HG02678 (cell line): ENCODE measurements around the gene NDFIP2.
A peak's percentile ranks its signal among the peaks of the same experiment; 100 is the strongest.

Experiments
- ATAC-seq: cut with Tn5 transposase; IDR thresholded peaks from one replicate; pipeline ENCODE4 v1.9.1; 2021; ENCODE audit warnings: mild to moderate bottlenecking, moderate library complexity; ENCODE audit not compliant: unreplicated experiment

NDFIP2 gene

DNA sequence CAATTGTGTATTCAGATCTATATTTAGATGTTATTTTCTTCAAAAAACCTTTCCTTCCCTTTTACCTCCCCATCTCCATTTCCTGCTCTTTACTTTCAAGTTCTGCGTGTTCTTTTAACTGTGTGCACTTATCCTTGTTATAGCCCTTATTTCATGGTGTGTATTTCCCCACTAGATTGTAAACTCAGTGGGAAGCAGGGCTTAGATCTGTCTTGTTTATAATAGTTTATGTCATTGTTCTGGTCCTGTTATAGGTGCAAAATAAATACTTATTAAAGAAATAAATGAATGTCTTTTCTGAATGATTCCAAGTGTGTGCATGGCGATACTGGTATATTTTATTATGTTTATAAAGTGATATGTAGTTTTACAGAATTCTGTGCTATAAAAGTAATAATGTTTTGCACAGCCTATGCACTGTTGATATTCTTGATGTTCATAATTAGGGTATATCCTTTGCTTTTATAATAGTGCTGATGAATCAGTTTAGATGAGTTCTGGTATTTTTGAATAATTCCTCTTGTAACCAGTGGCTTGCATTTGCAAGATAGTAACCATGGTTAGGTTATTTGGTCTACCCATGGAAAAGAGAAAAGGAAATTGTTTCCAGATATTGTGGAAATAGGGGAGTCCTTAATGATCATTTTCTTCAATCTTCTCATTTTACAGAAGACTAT, 12.1 kb downstream of the NDFIP2 start:
- no peak for ATAC-seq

DNA sequence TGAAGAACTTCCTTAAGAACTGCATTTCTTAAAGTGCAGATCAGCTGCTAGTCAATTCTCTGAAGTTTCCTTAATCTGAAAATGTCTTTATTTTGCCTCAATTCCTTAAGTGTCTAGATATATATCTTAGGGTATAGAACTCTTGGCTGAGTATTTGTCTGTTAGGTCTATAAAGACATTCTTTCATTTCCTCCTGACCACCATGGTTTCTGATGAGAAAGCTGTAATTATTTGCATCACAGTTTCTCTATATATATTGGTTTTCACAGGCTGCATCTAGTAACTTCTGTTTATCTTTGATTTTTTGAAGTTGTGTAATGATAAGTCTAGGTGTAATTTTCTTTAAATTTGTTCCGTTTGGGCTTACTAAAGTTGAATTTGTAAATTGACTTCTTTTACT, 15.2 kb downstream of the NDFIP2 start:
- peak; percentile 85 for ATAC-seq

DNA sequence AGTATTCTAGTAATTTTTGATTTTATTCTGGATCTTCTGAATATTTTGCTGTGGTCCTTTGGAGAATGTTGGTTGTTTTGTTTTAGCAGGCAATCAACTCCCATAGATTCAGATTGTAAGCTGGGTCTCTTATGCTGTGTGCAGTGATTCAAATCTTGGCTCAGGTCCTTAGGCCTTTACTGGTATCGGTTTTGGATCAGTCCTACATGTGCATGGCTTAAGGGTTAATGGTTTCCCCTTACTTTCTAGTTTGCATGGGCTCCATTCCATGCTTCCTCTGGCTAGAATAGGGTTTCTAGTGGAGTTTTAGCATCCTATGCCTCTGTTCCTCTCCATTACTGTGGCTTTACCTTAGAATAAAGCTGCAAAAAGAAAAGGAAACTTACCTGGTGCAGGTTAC, 16.1 kb downstream of the NDFIP2 start:
- ATAC-seq = no peak

DNA sequence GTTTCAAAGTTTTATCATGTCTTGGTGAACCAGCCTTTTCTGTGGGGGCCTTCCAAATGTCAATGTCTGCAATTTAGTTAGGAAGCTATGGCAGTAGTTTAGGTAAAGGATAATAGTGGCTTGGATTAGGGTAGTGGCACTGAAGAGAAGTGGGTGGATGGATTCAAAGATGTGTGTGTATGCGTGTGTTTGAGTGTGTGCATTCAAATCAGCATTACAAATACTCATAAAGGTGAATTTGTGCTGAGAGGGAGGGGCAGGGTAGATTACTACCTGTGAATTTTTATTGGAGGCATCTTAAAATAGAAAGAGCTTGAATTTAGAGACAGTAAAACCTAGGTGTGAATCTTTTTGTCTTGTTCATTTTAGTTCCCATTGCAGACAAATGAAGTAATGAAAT, 16.9 kb downstream of the NDFIP2 start:
- no peak for ATAC-seq

DNA sequence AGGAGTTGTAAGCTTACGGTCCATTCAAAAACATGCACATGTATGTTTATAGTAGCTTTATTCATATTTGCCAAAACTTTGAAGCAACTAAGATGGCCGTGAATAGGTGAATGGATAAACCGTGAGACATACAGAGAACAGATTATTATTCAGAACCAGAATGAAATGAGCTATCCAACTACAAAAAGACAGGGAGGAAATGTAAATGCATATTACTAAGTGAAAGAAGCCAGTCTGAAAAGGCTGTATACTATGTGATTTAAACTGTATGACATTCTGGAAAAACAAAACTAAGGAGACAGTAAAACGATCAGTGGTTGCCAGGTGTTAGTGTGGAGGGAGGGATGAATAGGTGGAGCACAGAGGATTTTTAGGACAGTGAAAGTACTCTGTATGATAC, 19.9 kb downstream of the NDFIP2 start:
- ATAC-seq = no peak

DNA sequence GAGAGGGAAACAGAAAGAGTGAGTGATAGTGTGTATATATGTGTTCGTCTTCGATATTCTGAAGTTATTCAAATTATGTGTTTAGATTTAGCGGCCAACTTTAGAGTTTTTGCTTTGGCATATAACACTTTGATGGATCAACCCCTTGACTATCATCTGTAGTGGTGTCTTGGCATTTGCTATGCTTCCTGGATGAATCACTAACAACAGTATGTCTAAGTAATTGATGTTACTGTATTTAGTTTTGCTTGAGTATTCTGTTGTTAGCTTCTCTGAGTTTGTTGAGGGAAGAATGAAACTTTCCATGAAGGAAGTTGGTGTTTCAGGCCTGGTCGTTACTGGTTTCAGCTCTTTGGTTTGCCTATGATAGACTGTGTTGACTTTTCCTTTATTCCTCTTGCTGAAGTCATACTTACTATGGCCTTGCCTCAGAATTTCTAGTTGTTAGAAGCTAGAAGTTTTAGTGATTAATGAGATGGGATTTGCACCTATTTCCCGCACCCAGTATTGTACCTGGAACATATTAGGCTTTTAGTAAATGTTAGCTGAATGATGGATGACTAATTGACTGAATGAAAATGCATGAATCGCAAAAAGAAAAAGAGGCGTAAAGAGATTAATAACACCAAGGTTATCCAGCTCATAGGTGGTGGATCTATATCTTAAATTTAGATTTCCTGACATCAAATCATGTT, 20.7 kb downstream of the NDFIP2 start:
- ATAC-seq = no peak

DNA sequence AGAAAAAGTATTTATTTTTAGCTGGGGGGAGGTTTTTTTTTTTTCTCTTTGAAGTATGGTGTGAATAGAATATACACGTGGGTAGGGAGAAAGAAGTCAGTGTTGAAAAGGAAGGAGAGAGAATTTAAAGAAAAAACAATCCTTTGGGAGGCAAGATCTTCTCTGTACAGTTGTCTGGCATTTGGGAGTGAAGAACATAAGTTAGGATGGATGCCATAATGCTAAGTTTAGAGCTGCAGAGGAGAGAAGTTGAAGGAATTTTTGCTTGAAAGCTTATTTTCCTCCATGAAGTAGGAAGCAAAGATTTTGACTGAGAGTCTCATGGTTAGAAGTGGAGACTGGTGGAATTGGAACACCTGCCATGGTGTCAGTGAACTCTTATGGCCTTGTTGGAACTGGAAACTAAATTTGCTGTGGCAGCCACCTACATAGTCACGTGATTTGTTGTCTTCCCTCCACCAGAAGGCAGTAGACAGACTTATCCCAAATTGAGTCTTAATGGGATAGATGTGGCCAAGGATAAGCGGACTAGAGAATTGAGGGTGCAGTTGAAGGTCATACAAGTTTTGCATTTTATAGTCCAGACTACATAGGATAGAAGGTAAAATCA, 22.0 kb downstream of the NDFIP2 start:
- ATAC-seq = no peak

DNA sequence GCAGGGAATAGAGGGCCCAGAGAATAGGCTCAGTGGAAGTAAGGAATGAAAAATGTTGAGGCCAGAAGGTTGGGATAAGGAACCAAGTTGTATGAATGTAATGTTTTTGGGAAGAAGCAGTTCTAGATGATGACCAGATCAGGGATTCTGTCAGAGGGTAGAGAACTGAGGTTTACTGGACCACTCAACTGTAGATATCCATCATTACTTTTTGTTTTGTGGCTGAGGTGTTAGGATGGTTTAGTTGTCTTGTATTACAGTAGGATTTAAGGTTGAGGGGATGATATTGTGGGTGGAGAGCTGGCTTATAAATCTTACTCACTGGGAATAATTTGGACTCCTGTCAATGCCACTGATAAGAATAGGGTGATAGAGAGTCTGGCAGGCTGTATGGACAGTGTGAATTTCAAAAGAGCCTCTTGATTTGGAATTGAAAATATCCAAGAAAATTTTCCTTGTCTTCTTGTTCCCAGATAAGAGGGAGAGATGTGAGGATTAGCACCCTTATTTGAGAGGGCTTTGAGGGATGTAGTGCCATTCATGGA, 22.6 kb downstream of the NDFIP2 start:
- no peak for ATAC-seq

DNA sequence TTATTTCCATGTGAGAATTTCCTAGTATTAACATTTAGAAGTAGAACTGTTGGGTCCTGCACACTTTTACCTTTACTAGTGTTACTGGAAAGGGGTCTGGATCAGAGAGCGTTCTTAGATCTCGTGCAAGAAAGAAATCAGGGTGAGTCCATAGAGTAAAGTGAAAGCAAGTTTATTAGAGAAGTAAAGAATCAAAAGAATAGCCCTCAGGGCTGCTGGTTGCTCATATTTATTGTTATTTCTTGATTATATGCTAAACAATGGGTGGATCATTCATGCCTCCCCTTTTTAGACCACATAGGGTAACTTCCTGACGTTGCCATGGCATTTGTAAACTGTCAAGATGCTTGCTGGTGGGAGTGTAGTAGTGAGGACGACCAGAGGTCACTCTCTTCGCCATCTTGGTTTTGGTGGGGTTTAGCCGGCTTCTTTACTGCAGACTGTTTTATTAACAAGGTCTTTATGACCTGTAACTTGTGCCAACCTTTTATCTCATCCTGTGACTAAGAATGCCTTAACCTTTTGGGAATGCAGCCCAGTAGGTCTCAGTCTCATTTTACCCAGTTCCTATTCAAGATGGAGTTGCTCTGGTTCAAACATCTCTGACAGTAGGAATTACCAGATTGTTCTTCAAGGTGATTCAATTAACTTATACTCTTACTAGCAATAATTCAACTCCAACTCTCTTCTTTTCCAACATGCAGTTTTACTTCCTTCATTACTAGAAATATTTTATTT, 27.4 kb downstream of the NDFIP2 start:
- ATAC-seq = no peak

DNA sequence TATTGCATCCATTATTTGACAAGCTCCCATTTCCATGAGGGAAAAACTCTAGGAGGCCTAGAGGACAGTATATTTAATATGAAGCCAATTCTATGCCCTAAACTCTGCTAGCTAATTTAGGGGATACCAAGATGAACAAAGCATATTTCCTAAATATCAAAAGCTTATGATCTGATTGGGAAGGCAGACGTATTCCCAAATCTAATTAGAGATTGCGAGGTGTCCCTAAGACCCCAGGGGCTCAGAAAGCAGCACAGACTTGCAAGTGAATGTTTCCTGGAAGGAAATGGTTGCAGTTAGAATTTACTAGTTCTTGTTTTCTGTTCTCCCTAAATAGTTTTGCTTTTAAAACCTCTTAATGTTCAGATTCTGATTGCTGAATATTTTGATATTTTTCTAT, 30.7 kb downstream of the NDFIP2 start:
- no peak for ATAC-seq

DNA sequence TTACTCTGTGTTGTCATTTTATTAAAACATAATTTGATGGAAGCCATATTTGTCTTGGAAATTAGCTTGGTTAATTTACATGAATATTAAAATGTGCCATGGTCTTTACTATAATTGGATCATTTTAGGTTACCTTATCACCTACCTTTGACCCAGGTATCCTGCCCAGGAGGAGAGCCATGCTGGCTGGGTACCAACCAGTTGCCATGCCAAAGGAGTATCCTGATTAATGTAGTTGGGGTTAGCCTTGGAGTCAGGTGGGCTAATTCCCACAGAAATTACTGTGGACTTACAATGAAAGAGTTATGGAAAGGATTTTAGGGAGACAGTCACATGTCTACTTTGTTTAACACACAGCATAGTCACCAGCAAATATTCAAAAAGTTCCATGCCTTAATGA, 32.0 kb downstream of the NDFIP2 start:
- no peak for ATAC-seq

DNA sequence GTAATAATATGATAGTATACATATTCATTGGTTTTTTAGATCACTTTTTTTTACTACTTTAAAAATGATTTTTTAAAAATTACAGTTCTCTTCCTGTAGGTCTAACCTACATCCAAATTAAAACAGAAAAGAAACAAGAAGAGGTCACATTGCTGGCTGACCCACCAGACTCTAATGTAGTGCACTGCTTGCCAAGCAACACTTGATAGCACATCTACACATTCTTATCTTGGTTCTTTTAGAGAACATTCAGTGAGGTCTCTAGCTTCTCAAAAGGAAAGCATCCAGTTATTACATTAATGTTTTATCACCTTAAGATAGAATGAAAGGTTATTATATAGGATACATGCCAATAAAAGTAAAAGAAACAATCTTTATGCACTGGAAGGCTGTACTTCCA, 35.6 kb downstream of the NDFIP2 start:
- ATAC-seq = no peak

DNA sequence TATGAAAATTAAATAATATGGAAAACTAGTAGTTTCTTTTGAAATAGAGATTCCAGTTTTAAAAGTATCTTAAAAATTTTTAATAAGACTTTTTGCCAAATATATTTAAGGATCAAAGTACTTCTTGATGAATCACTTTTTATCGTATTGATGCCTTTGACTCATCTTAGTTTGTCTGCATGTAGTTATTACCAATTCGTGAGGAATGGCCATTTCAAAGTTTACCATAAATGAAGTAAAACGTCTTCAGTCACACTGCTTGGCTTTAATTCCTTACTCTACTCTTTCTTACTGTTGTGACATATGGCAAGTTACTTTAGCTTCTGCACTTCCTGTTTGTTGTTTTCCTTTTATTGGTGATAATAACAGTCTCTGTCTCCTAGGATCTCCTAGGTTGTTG, 38.3 kb downstream of the NDFIP2 start:
- no peak for ATAC-seq

DNA sequence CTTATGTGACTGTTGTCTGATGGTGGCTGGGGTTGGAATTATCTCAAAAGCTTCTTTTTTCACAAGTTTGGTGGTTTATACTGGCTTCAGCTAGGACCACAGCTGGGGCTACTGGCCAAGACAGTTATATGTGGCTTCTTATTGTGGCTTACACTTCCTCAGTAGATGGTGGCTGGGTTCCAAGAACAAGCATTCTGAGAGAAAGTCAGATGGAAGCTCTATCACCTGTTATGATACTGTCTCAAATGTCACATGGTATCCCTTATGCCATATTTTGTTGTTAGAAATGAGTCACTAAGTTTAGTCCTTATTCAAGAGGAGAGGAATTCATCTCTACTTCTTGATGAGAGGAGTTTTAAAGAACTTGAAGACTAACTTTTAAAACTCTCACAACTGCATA, 41.6 kb downstream of the NDFIP2 start:
- ATAC-seq = peak; percentile 96

DNA sequence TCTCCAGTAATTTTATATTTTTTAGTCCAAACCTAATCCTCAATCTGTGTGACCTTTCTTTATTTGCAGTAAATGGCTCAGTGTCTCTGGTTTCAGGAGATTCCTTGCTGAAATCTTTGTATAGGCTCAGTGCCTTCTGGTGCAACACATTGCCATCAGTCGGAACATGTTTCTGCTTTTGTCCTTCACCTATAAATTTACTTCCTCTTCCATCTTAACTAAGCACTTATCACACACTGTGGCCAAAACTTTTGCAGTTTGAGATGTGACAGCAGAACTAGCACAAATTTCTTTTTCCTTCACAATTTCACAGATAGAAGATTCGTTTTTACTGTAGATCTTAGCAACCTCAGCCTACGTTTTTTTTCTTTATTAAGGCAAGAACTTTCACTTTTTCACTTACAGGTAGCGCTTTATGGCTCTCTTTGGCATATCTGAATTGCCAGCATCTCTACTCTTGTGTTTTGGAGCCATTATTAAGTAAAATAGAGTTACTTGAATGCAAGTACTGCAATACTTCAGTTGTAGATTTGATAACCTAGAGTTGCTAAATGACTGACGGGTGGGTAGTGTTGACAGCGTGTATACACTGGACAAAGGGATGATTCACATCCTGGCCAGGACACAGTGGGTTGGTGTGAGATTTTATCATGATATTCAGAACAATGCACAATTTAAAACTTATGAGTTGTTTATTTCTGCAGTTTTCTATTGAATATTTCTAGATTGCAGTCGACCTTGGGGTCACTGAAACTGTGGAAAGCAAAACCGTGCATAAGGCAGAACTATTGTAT, 44.3 kb downstream of the NDFIP2 start:
- ATAC-seq = no peak

DNA sequence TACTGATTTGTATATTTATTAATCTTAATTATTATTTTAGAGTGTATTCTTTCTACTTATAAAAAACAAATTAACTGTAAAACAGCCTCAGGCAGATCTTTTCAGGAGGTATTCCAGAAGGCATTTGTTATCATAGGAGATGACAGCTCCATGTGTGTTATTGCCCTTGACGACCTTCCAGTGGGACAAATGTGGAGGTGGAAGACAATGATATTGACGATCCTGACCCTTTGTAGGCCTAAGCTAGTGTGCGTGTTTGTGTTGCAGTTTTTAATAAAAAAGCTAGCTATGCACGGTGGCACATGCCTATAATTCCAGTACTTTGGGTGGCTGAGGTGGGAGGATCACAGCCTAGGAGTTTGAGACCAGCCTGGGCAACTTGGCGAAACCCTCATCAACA, 46.7 kb downstream of the NDFIP2 start:
- ATAC-seq = no peak

DNA sequence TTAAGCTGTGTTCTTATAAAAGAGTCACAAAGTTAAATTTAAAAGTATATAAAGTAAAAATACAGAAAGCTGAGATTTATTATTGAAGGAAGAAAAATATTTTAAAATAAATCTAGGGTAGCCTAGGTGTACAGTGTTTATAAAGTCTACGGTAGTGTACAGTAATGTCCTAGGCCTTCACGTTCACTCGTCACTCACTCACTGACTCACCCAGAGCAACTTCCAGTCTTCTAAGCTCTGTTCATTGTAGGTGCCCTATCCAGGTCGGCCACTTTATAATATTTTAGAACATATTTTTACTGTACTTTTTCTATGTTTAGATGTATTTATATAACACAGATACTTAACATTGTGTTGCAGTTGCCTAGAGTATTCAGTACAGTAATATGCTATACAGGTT, 47.4 kb downstream of the NDFIP2 start:
- ATAC-seq = no peak

DNA sequence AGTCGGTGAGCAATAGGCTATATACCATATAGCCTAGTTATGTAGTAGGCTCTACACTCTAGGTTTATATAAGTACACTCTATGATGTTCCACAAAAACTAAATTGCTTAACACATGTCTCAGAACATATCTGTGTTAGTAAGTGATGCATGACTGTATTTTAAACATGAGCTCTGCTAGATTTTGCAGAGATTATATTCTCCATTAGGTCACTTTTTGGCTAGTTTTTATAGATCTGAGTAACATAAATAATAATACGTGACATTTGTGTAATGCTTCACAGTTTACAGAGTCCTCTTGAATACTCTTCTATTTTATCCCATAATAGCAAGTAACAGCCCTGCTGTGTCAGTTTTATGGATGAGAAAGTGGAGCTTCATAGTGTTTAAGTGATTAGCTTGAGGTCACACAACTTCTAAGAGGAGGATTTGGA, 47.8 kb downstream of the NDFIP2 start:
- no peak for ATAC-seq

DNA sequence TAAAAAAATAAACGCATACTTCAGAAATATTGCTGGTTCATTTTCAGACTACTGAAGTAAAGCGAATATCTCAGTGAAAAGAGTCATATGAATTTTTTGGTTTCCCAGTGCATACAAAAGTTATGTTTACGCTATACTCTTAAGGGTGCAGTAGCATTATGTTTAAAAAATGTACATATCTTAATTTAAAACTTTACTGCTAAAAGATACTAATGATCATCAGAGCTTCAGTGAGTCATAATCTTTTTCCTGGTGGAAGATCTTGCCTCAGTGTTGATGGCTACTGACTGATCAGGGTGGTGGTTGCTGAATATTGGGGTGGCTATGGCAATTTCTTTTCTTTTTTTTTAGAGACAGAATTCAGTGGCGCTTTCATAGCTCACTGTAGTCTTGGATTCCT, 48.9 kb downstream of the NDFIP2 start:
- ATAC-seq = no peak

DNA sequence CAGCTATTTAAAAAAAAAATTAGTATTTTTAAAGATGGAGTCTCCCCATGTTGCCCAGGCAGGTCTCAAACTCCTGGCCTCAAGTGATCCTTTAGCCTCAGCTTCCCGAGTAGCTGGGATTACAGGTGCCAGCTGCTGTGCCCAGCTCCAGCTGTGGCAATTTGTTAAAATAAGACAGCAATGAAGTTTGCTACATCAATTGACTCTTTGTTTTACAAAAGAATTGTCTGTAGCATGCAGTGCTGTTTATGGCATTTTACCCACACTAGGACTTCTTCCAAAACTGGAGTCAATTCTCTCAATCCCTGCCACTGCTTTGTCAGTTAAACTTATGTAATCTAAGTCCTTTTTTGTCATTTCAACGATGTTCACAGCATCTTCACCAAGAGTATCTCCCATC, 49.3 kb downstream of the NDFIP2 start:
- no peak for ATAC-seq
